Mesendoderm (in vitro differentiated cells): ENCODE measurements around the gene SIRPA.

Experiments
- DNase-seq: peaks from one replicate; pipeline ENCODE4 v3.0.0; 2013
- H2AK5ac ChIP-seq: 2 replicates; pipeline ENCODE4 v1.6.1; 2013; ENCODE audit warnings: low read length, inconsistent platforms
- H2BK120ac ChIP-seq: 2 replicates; pipeline ENCODE4 v1.6.1; 2013; ENCODE audit warnings: low read depth, mild to moderate bottlenecking, low read length, moderate library complexity, mixed read lengths
- H2BK15ac ChIP-seq: replicated peaks from 2 replicates; pipeline ENCODE4 v1.6.1; 2013; ENCODE audit warnings: low read depth, mild to moderate bottlenecking, moderate library complexity
- H2BK5ac ChIP-seq: 2 replicates; pipeline ENCODE4 v1.6.1; 2013; ENCODE audit warnings: low read length, inconsistent platforms
- H3K18ac ChIP-seq: 2 replicates; pipeline ENCODE4 v1.6.1; 2013; ENCODE audit warnings: mild to moderate bottlenecking, low read length, mixed read lengths
- H3K23ac ChIP-seq: one replicate; pipeline ENCODE4 v1.6.1; 2013; ENCODE audit warnings: low read length
- H3K27ac ChIP-seq: 2 replicates; pipeline ENCODE4 v1.5.1; 2013; ENCODE audit warnings: low read depth, mild to moderate bottlenecking, inconsistent platforms, low read length, moderate library complexity
- H3K27me3 ChIP-seq: 2 replicates; pipeline ENCODE4 v1.6.1; 2013; ENCODE audit warnings: low read length, control low read depth, mild to moderate bottlenecking, inconsistent platforms; ENCODE audit not compliant: insufficient read depth, poor library complexity
- H3K36me3 ChIP-seq: 2 replicates; pipeline ENCODE4 v1.6.1; 2013; ENCODE audit warnings: low read length, inconsistent platforms; ENCODE audit not compliant: control insufficient read depth, insufficient read depth
- H3K4ac ChIP-seq: one replicate; pipeline ENCODE4 v1.6.1; 2013; ENCODE audit warnings: low read depth, mild to moderate bottlenecking, low read length, moderate library complexity
- H3K4me1 ChIP-seq: 2 replicates; pipeline ENCODE4 v1.6.1; 2013; ENCODE audit warnings: low read depth, low read length, inconsistent platforms; ENCODE audit not compliant: control insufficient read depth
- H3K4me2 ChIP-seq: 2 replicates; pipeline ENCODE4 v1.6.1; 2013; ENCODE audit warnings: low read length
- H3K4me3 ChIP-seq: 2 replicates; pipeline ENCODE4 v1.5.1; 2013; ENCODE audit warnings: mild to moderate bottlenecking, low read length
- H3K56ac ChIP-seq: one replicate; pipeline ENCODE4 v1.6.1; 2013; ENCODE audit warnings: low read length
- H3K79me1 ChIP-seq: 2 replicates; pipeline ENCODE4 v1.6.1; 2013; ENCODE audit warnings: low read length, inconsistent platforms
- H3K79me2 ChIP-seq: 2 replicates; pipeline ENCODE4 v1.6.1; 2013; ENCODE audit warnings: mild to moderate bottlenecking, low read length; ENCODE audit not compliant: control insufficient read depth, insufficient read depth
- H3K9ac ChIP-seq: 2 replicates; pipeline ENCODE4 v1.6.1; 2013; ENCODE audit warnings: low read length, inconsistent platforms
- H4K5ac ChIP-seq: one replicate; pipeline ENCODE4 v1.6.1; 2013; ENCODE audit warnings: low read length
- H4K8ac ChIP-seq: one replicate; pipeline ENCODE4 v1.6.1; 2013; ENCODE audit warnings: low read depth, mild to moderate bottlenecking, control low read depth, low read length, moderate library complexity
- WGBS: extraction: QIAGEN DNeasy Blood & Tissue Kit; methylation state at CpG from one replicate; pipeline ENCODE4 v1.1.7; 2013; ENCODE audit warnings: low lambda C conversion rate, missing lambda C conversion rate; ENCODE audit not compliant: insufficient coverage; ENCODE audit errors: extremely low coverage; 5-methylcytosine and 5-hydroxymethylcytosine counted together

The SIRPA gene

GRCh38 chr20:1870792-1871550, 24.2 kb upstream of the SIRPA start:
- H3K4me2 ChIP-seq, result no peak overlapping the region
- no peaks in the 10 kb centered on the region for H3K79me1 ChIP-seq
- no peak overlapping the region for H3K56ac ChIP-seq
- H3K4me3 ChIP-seq, result no peak overlapping the region
- H3K4ac ChIP-seq, result no peak overlapping the region
- no peaks in the 10 kb centered on the region for H3K79me2 ChIP-seq
- no peak overlapping the region for H3K18ac ChIP-seq
- H4K8ac ChIP-seq, result no peak overlapping the region
- H2BK120ac ChIP-seq, result no peak overlapping the region
- no peak overlapping the region for H2BK15ac ChIP-seq
- no peak overlapping the region for H3K23ac ChIP-seq
- no peak overlapping the region for H3K27ac ChIP-seq
- H3K4me1 ChIP-seq, result no peaks in the 10 kb centered on the region
- H2AK5ac ChIP-seq, result no peak overlapping the region
- H3K9ac ChIP-seq, result no peak overlapping the region
- no peaks in the 10 kb centered on the region for H3K27me3 ChIP-seq
- no peak for DNase-seq
- H3K36me3 ChIP-seq, result no peaks in the 10 kb centered on the region
- no peak overlapping the region for H4K5ac ChIP-seq
- WGBS, result no CpG with 5 or more reads among the region's 17 CpGs
- H2BK5ac ChIP-seq, result no peak overlapping the region

GRCh38 chr20:1871807-1872458, 23.3 kb upstream of the SIRPA start:
- Histone ChIP-seq H3K4me2 (no peak overlapping the region), H3K9ac (no peak overlapping the region), H3K4ac (no peak overlapping the region), H2AK5ac (no peak overlapping the region), H3K27ac (no peak overlapping the region), H4K5ac (no peak overlapping the region), H3K18ac (no peak overlapping the region), H3K36me3 (no peaks in the 10 kb centered on the region), H3K27me3 (no peaks in the 10 kb centered on the region), H3K4me1 (no peaks in the 10 kb centered on the region), H3K79me1 (no peaks in the 10 kb centered on the region), H2BK15ac (no peak overlapping the region), H2BK120ac (no peak overlapping the region), H3K79me2 (no peaks in the 10 kb centered on the region), H3K56ac (no peak overlapping the region), H3K4me3 (no peak overlapping the region), H3K23ac (no peak overlapping the region), H4K8ac (no peak overlapping the region), H2BK5ac (no peak overlapping the region)
- DNase-seq, result no peak
- no CpG with 5 or more reads among the region's 7 CpGs for WGBS

- H3K79me2 ChIP-seq, result no peaks in the 10 kb centered on the region
- H3K4me3 ChIP-seq, result no peak overlapping the region
- H3K4me1 ChIP-seq, result no peaks in the 10 kb centered on the region
- no peak overlapping the region for H2AK5ac ChIP-seq
- H4K5ac ChIP-seq, result no peak overlapping the region
- H2BK5ac ChIP-seq, result no peak overlapping the region
- H3K56ac ChIP-seq, result no peak overlapping the region
- H3K4ac ChIP-seq, result no peak overlapping the region
- no CpG with 5 or more reads among the region's 3 CpGs for WGBS
- no peaks in the 10 kb centered on the region for H3K27me3 ChIP-seq
- no peak overlapping the region for H3K18ac ChIP-seq
- no peak overlapping the region for H4K8ac ChIP-seq
- H3K27ac ChIP-seq, result no peak overlapping the region
- no peak overlapping the region for H3K23ac ChIP-seq
- no peak for DNase-seq
- H3K36me3 ChIP-seq, result no peaks in the 10 kb centered on the region
- H3K79me1 ChIP-seq, result no peaks in the 10 kb centered on the region
- no peak overlapping the region for H2BK15ac ChIP-seq
- H3K9ac ChIP-seq, result no peak overlapping the region
- H3K4me2 ChIP-seq, result no peak overlapping the region
- no peak overlapping the region for H2BK120ac ChIP-seq
Observed at GRCh38 chr20:1872459-1873097, 22.6 kb upstream of the SIRPA start.

- Histone ChIP-seq H3K27ac (no peak overlapping the region), H3K23ac (no peak overlapping the region), H2BK120ac (no peak overlapping the region), H3K4ac (no peak overlapping the region), H3K4me3 (no peak overlapping the region), H3K4me2 (no peak overlapping the region), H3K79me2 (no peaks in the 10 kb centered on the region), H3K27me3 (no peaks in the 10 kb centered on the region), H4K5ac (no peak overlapping the region), H3K79me1 (no peaks in the 10 kb centered on the region), H4K8ac (no peak overlapping the region), H3K36me3 (no peaks in the 10 kb centered on the region), H2AK5ac (no peak overlapping the region), H3K4me1 (no peaks in the 10 kb centered on the region), H3K56ac (no peak overlapping the region), H2BK5ac (no peak overlapping the region), H2BK15ac (no peak overlapping the region), H3K9ac (no peak overlapping the region), H3K18ac (no peak overlapping the region)
- WGBS, result no CpG with 5 or more reads among the region's 19 CpGs
- DNase-seq, result no peak
Observed at GRCh38 chr20:1874450-1875182, 20.6 kb upstream of the SIRPA start.

GRCh38 chr20:1875183-1875554, 20.0 kb upstream of the SIRPA start:
- Histone ChIP-seq H3K56ac (no peak overlapping the region), H3K4me3 (no peak overlapping the region), H3K79me2 (no peaks in the 10 kb centered on the region), H2BK15ac (no peak overlapping the region), H3K79me1 (no peaks in the 10 kb centered on the region), H4K5ac (no peak overlapping the region), H3K27me3 (no peaks in the 10 kb centered on the region), H3K4ac (no peak overlapping the region), H2BK5ac (no peak overlapping the region), H4K8ac (no peak overlapping the region), H2AK5ac (no peak overlapping the region), H3K9ac (no peak overlapping the region), H3K27ac (no peak overlapping the region), H2BK120ac (no peak overlapping the region), H3K23ac (no peak overlapping the region), H3K4me2 (no peak overlapping the region), H3K4me1 (no peaks in the 10 kb centered on the region), H3K36me3 (no peaks in the 10 kb centered on the region), H3K18ac (no peak overlapping the region)
- WGBS, result no CpG with 5 or more reads among the region's 4 CpGs
- no peak for DNase-seq
